D341Med (cell line): ENCODE results near the gene LRRK1.
A peak's percentile ranks its signal among the peaks of the same experiment; 100 is the strongest.

Experiments used
- DNase-seq: peaks from one replicate; pipeline ENCODE4 v3.0.0; 2012; ENCODE audit warnings: low spot score

LRRK1 gene

DNA sequence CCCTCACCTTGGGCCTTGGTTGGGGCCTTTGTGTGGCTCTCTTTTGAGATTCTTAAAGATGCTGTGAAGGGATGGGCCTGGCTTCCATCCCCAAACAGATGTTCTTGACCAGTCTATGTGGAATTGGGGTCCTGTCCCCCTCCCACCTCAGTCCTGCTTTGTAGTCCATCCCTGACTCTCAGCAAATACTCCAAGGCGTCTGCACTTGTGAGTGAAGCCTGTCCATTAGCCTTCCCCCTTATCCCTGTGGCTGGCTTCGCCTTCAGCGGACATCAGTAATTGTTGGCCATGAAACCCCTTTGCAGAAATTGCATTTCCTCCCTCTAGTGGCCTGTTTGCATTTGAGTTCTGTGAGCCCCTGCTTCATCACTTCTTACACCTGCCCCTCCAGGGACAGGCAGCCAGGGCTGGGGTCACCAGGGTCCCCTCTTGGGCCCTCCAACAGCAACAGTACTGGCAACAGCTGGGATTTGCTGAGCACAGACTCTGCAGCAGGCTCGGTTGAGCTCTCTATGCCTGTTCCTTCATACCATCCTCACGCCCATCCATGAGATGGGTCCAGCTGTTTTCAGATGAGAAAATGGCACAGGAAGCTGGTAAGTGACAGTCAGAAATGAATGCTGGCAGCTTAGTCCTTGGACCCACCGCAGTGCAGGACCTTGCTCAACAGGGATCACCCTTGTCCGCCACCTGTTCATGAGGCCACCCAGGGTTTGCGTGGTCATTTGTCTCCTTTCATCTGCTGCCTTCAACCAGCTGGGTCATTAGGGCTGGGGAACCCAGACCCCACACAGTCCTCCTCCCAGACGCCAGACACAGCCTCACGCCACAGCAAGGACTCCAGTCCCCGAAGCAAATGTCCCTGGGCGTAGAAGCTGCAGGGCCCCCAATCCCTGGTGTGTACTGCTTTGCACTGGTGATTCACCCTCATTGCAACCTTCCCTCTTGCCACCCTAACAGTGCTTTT is 8.9 kb upstream of the LRRK1 start:
- DNase-seq: no peak

DNA sequence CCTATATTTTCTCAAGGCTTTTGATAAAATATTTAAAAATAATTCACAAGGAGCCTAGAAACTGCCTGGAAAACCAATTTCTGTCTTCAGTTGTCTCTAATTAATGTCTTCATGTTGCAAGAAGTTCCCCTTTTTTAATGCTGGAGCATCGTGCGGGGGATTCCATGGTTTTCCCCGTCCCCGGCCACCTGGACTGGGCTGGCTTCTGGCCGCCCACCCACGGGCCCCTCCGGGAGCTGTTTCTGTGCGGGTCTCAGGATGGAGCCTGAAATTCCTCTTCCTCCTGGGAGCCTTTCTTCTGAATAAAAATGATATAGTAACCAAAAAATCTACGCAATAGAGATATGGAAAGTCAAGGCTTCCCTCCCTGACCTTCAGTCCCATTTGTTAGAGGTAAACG is 8.1 kb upstream of the LRRK1 start:
- no peak for DNase-seq

DNA sequence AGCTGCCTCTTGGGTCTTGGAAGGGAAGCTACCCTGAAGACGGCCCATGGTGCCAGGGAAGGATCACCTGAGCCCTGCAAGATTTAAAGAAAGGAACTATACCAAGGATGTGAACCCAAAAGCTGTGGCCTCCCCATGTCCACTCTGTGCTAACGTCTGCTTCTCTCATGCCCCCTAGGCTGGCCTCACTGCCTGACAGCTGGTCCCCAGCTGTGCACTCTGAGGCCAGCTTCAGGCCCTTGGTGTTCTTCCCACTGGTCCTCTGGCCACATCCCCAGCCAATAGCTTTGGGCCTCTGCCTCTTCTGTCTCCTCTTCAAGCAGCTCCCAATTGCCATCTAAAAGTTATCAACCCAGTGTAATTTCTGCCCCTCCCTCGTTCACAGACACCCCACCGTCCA is 5.2 kb upstream of the LRRK1 start:
- no peak for DNase-seq

DNA sequence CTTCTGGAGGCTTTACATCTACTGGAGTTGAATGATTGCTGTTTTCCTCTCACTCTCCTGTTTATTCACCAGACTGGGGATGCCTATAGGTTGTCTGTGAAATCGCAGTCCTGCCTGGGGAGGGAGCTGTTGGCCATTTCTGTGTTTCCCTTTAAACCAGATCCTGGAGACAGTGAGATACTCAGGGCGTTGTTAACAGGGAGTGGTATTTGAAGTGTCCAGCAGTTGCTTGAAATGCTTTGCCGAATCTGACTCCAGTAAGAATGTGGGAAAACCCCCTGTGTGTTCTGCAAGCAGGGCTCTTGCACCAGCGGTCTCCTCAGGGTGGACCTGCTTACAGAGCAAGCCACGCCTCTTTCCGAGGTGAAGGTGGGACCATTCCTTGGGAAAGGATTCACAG is 4.3 kb upstream of the LRRK1 start:
- DNase-seq: no peak

DNA sequence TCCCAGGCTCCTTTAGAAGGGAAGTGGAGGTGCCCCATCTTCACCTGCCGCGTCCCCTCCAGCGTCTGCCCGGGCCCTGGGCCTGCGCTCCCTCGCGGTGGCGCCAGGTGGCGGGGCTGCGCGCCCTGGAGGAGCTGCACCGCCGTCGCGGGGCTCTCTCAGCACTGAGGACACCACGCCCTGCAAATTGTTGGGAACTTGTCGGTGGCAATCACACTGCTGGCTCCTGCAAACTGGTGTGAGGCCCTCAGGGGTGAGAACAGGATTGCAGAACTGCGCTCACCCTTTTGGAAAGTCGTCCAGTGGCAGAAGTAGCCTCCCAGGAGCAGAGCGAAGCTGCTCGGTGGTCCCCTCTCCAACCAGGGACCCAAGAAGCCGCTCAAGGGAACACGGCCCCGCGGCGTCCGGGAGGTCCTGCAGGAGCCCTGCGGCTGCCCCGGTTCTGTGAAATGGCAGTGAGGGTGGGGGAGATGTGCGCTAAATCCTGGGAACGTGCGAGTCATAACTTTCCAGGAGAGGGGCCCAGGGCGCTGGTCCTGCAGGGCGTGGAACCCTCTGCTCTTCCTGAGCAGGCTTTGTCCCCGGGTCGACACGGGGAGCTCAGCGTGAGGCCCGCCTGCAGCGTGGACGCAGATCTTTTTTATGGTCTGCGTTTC is 995 bp upstream of the LRRK1 start:
- DNase-seq: peak; percentile 94

DNA sequence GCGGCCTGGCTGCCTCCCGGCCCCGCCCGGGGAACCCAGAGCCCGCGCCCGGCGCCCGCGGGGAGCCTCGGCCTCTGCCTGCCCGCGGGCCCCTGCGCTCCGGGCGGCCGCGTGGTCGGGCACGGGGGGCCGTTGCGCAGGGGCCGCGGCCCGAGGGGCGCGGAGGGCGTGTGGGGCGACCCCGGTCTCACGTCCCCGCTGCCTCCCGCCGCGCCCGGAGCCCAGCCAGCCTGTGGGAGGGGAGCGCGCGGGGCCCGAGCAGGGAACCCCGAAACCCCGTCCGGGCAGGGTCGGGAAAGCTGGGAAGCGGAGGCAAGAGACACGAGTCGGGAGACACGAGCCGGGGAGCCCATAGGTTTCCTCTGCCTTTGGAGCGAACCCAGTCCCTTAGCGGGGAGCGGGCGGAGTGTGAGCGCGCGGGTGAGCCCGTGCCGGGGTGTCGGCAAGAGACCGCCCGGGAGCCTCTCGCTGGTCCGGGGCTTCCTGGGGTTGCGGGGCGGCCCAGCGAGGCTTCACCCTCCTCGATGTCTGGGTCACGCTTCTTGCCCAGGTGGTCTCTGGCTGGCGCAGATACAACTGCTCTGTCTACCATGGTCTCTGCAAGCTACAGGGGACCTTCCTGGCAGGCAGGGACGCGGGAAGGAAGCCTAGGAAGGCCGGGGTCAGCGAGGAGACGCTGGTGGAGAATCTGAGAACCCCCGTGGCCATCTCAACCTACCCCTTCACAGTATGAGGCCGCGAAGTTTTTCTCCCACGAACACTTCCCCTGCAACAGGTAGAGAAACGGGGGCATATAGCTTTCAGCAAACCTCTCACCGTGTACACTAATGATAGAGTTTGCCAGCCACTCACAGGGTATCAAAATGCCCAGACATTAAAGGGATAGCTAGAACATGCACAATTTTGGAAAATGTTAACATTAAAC is 586 bp downstream of the LRRK1 start:
- peak; percentile 56 for DNase-seq

DNA sequence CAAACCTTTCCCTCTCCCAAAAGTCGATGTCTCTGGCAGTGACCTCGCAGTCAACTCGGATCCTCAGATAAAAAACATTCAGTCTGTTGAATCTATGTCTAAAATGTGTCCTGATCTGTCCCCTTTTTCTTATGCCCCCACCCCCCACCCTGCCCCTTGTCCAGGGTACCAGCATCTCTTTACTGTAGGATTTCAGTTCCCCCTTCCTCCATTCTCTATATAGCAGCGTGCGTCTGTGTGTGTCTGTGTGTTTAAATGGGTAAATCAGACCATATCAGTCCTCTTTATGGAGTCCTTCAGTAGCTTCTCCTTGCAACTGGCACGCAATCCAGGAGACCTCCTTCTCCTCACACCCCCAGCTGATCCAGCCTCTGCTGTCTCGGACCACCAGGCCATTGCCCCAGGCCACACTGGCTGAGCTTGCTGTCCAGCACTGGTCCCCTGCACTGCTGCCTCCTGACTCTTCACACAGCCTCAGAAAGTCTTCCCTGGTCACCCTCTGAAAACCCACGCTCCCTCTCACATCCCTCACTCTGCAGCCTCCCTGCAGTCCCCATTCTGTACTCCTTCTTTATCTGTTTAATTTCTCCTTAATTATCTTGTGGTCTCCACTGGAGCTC is 1.5 kb downstream of the LRRK1 start:
- DNase-seq: no peak

DNA sequence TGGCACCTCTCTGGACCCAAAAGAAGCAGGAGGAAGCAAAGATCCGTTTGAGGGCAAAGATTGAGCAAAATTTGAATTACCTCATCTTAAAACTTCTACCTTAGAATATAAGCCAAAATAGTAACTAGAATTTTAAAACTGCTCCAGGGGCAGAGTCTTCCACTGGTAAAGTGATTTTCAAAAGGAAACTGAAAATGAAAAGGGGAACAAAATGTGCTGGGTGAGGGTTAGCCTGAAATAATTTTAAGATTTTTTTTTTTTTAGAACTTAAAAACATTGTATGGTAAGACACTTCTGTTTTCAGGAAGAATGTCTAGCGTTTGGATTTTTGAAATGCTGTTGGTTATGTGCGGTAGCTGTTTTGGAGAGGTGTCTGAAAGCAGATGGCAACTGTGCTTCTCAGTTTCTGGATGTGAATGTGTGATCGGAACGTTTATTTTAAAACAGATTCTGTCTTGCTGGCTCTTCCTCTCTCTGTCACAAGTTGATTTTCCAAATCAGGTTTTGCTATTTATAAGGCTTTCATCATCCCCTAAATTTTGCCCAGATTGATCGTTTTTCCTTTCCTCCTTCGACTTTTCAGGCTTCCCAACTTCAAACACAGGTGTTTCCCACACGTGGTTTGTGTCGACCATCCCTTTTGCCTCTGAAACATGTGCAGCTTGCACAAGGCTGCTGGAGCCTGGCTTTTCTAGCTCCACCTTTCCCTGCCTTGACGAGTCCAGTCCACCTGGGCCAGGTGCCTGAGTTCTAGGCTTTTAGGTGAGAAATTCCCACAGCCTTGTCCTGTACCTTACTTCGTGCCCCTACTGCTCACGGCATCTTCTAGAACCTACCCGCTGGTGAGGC is 3.3 kb downstream of the LRRK1 start:
- no peak for DNase-seq

DNA sequence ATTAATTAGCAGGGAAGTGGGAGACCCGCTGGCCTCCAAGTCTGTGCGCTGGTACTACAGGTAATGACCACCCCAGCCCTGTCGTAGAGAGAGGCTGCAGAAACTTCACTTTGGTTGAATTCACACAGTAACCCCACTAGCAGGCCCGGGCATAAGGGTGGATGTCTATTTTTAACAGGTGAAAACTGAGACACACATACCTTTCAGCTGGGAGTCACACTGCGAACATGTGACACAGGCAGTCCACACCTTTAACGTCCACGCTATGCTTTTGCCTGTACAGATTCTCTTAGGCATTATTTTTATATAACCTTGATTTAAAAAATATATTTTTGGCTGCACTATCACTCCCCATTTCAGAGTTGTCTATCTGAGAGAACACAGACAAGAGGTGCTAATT is 3.9 kb downstream of the LRRK1 start:
- DNase-seq: no peak

DNA sequence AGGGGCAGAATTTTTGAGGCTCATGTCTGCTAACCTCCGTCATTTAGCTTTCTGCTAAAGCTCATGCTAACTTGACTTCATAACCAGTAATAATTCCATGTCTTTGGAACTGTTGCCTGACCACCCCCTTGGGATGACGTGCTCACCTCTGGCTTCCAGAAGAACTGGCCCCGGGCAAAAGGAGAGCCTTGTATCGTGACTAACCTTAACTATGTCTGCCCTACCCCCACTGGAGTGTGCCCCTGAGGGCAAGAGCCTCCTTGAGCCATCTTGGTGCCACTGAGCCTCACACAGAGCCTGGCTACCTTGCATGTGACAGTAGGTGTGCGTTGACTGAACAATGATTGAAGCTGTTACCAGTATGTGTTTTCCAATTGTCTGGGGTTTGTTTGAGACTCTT is 4.7 kb downstream of the LRRK1 start:
- DNase-seq: no peak

DNA sequence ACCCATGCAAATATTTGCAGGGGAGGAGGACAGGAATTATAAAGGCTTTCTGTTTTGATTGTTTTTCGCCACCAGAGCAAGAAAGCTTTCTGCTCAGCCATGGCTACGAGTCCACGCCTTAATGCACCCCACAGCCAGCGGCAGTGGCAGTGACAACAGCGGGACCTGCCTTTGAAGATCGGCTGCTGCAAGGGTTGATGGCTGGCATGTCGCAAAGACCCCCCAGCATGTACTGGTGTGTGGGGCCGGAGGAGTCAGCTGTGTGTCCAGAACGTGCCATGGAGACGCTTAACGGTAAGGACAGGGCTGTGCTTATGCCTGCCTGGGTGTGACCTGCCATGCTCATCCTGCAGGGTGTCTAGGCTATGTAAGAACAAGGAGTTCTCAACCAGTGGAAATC is 5.3 kb downstream of the LRRK1 start:
- DNase-seq: no peak

DNA sequence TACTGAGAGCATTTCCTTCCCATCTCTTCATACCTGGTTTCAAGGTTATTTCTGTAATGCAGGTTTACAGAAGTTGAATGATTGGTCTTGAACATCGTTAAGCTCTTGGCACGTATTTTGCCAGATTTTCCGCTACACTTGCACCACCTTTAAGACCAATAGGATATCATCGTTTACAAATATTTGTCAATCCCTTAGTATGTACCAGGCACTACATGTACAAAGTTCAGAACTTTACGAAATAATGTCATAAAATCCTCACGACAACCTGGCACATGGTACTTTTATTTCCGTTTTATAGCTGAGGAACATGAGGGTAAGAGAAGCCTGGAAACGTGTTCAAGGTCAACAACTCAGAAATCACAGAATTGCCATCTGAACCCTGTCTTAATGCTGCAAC is 6.3 kb downstream of the LRRK1 start:
- no peak for DNase-seq

DNA sequence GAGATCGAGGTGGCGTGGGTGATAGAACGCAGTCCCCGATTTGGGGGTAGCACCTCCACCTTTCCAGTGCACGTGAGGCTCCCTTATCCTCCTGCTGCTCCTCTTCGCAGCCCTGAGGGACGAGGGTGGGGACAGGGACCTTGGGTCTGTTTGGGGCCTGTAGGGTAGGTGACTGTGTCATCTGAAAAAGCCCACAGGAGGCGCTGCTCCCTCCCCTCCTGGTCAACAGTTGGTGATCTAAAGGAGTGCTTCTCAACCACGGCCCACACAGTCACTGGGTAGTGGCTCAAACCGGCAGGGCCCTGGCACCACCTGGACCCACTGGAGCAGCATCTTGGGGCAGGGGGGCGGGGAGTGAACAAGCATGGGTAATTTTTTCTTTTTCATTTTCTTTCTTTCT is 7.1 kb downstream of the LRRK1 start:
- DNase-seq: no peak

DNA sequence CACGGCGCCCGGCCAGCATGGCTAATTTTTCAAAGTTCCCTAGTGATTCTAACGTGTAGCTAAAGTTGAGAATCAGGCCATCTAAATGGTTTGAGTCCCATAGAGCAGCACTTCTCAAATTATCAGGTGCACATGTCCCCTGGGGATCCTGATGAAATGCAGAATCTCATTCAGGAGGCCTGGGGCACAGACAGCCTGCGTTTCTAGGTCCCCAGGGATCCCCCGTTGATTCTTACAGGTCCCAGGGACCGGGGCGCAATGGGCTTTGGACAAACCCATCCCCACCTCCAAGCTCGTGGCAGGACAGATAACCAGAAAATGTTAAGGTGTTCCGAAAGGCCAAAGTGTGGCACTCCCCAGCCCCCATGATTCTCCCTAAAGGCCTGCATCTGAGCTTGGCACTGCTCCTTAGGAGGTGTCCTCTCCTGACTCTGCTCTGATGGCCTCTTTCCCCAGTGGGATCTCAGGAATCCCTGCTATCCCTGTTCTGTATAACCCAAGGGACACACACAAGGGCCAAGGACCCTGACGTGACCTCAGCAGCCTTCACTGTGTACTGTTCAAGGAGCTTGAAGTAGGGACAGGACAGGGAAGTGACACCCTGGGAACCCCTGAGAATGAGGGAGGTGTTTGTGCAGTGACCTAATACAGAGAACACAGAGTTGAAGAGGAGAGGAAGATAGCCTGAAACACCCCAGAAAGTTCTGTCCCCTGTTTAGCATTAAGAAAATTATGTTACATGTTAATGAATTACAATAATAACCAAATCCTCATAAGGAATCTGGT is 8.0 kb downstream of the LRRK1 start:
- no peak for DNase-seq

DNA sequence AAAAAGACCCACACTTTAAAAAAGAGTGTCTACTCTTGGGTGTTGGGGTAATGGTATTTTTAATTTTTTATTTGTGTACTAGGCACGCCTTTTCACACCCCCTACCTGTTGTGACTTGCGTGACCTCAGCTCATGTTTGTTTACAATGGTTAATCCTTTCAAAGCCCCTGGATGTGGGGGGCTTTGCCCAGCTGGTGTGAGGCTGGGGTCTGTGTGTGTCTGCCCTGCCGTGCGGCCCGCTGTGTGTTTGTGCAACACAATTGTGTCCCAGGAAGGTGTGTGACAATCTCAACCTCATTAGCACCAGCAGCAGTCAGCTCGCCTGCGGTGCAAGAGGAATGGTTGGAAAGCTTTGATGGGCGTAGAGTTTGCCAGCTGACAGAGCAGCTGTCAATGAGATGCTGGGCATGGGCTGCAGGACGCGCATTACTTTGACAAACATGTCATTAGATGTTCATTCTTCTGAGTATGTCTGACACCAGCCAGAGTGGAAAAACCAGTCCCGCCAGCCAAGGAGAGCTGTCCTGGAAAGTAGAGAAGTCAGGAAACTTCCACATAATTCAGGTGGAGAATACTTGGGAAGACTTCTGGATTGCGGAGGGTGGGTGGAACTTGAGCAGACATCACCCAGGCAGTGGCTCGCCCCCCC is 9.6 kb downstream of the LRRK1 start:
- no peak for DNase-seq

DNA sequence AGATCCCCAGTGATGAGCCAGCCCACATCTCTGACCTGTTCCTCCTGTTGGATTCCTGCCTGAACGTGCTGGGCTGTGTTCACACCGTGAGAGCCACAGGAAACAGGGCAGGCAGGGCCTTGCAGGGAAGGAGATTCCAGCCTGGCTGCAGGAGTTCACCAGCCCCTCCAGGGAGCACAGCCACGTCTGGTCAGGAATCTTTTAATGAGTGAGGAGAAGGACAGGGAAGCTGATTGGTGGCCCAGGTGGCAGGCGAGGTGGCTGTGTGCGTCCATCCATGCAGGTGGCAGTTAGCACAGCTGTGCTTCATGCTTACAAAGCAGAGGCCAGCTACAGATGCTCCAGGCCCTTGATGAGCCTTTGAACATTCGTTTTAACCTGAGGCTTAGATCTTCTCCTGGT is 10.5 kb downstream of the LRRK1 start:
- no peak for DNase-seq

DNA sequence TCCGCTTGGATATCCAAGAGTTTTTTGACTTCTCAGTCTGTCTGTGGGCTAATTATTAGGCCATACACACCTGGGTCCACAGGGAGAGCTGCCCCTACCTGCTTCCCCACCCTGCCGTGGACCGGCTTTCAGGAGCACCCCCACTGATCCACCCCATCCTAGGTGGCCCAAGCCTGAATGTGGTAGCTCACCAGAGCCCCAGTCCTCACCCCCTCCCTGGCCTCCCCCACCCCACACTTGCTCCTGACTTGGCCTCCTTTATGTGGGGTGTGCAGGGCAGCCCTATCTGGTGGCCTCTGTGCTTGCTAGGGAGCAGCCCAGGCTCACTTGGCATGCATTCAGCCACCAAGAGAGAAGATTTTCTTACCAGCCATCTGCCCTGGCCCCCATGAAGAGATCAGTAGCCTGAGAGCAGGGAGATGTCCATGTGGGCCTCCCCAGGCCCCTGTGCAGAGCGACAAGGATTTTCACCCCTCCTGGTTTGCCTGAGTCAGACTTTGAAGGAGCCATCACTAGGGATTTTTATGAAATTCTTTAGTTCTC is 11.2 kb downstream of the LRRK1 start:
- no peak for DNase-seq

DNA sequence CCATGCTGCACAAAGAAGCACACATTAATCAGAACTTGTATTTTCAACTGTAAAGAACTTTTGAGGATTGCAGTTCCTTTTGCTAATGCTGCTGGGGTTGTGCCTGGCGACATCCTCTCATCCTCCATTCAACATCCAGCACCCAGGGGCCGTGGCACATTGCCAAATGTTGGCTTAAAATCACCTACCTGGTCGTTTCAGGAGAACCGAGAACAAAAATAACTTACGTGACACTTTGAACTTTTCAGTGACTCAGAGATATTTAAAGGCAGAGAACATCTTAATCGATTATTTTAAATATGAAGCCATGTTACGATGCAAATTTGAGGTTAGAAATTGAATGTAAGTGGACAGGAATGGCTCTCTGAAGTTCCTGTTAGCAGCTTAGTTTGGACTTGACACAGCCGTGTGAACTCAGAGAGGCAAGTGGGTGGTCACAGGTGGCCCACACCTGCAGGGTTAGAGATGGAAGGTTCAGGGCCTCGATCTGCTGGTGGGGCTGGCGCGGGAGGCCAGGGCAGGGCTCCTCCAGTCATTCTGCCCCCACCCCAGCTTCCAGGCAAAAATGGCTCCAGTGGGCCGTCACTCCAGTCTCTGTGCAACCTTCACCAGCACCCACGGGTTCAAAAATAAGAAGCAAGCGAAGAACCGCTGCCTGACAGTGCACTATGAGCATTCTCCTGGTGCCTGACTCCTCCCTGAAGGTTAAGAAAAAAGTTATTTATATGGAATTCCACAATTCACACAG is 12.2 kb downstream of the LRRK1 start:
- DNase-seq: no peak
